NCI-H2227 (cell line): Measurements from ENCODE around the gene PNRC2.

Experiments
- DNase-seq: peaks from one replicate; lab custom pipeline; 2025; ENCODE audit not compliant: unreplicated experiment; lab: John Stamatoyannopoulos, UW

The PNRC2 gene

GRCh38 chr1:23959461-23960290 is at the start of gene PNRC2:
Gene PNRC2 (plus strand): TSS chr1:23959828. CDS start chr1:23961458, 1,630 bp downstream.
- DNase-seq: peak; percentile 97

GRCh38 chr1:23910144-23910543 is 49.5 kb upstream of the PNRC2 start:
- no peak for DNase-seq

GRCh38 chr1:23910553-23911246 is 48.9 kb upstream of the PNRC2 start:
- no peak for DNase-seq

- DNase-seq: no peak
Measured at GRCh38 chr1:23911921-23912320, 47.7 kb upstream of the PNRC2 start.

- DNase-seq: no peak
Measured at GRCh38 chr1:23913212-23913880, 46.3 kb upstream of the PNRC2 start, which contains the start of gene CNR2. Gene CNR2 (minus strand): TSS chr1:23913362. CDS start chr1:23875617, 37,745 bp downstream.

GRCh38 chr1:23914921-23915320 is 44.7 kb upstream of the PNRC2 start:
- DNase-seq: no peak

GRCh38 chr1:23915466-23915865 is 44.2 kb upstream of the PNRC2 start:
- DNase-seq: no peak

GRCh38 chr1:23916209-23917131 is 43.2 kb upstream of the PNRC2 start:
- DNase-seq: peak; percentile 82

GRCh38 chr1:23922321-23922943 is 37.2 kb upstream of the PNRC2 start:
- DNase-seq: no peak

- DNase-seq: no peak
Measured at GRCh38 chr1:23923592-23924499, 35.8 kb upstream of the PNRC2 start.

- no peak for DNase-seq
Measured at GRCh38 chr1:23924601-23925000, 35.0 kb upstream of the PNRC2 start.

GRCh38 chr1:23925279-23925678 is 34.3 kb upstream of the PNRC2 start:
- no peak for DNase-seq

GRCh38 chr1:23927097-23927496 is 32.5 kb upstream of the PNRC2 start:
- no peak for DNase-seq

- no peak for DNase-seq
Measured at GRCh38 chr1:23928789-23929188, 30.8 kb upstream of the PNRC2 start.

GRCh38 chr1:23930270-23930669 is 29.4 kb upstream of the PNRC2 start:
- DNase-seq: no peak

GRCh38 chr1:23930861-23931490 is 28.7 kb upstream of the PNRC2 start:
- DNase-seq: no peak

GRCh38 chr1:23931491-23931880 is 28.1 kb upstream of the PNRC2 start:
- no peak for DNase-seq

- DNase-seq: no peak
Measured at GRCh38 chr1:23936481-23937176, 23.0 kb upstream of the PNRC2 start.
